Measurements from ENCODE around the gene PRRT1B. TPM values are rescaled to one million over a fixed set of nuclear protein-coding genes. Genes with fewer than 3 reads are reported as not detected.

Gene PRRT1B
- total RNA-seq, 1 donor from 2014 or later = not detected

GRCh38 chr9:131578021-131578420 lies 32.7 kb downstream of the PRRT1B start:
- TF ChIP-seq, protein P1, sequence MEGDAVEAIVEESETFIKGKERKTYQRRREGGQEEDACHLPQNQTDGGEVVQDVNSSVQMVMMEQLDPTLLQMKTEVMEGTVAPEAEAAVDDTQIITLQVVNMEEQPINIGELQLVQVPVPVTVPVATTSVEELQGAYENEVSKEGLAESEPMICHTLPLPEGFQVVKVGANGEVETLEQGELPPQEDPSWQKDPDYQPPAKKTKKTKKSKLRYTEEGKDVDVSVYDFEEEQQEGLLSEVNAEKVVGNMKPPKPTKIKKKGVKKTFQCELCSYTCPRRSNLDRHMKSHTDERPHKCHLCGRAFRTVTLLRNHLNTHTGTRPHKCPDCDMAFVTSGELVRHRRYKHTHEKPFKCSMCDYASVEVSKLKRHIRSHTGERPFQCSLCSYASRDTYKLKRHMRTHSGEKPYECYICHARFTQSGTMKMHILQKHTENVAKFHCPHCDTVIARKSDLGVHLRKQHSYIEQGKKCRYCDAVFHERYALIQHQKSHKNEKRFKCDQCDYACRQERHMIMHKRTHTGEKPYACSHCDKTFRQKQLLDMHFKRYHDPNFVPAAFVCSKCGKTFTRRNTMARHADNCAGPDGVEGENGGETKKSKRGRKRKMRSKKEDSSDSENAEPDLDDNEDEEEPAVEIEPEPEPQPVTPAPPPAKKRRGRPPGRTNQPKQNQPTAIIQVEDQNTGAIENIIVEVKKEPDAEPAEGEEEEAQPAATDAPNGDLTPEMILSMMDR (IDR thresholded peaks at IDR 0.05) = no peak
- peaks cover 49 to 89% of the 10 kb centered on the region in 2 donors for H3K36me3 ChIP-seq

DNA sequence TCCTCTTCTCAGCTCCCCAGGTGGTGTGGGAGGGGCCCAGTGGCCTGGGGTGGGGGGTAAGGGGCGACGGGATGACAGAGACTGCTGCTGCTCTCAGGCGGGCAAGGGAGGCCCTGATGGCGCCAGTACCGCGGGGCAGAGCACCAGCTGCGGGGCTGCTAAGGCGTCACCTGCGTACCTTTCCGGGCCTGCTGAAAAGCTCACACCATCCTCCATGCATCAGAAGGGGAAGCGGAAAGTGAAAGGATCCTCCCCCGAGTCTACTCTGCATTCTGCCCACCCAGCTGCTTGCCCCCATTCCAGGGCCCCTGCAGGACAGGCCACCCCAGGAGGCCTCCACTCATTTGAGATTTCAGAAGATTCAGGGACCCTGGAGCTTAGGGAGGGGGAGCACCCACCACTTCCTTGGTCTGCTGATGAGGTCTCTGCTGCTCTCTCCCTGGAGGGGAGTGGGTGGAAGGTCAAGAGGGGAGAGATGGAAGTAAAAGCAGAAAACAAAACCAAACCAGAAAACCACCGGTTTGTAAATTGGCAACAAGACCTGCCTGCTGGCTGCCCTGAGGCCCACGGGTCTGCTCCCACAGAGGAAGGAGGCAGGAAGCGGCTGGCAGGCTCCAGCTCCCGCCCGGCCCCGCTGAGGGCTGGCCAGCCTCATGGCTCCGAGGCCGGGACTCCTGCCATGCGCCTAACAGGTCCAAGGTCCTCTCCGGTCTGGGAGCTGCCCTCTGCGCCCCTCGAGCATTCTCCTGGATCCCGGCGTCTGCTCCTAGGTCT lies 33.6 kb downstream of the PRRT1B start:
- no peak for DNase-seq (ENCODE audit: low spot score in 2 of 2)

More at GRCh38 chr9:131578021-131578420, 32.7 kb downstream of the PRRT1B start:
- no peaks in the 10 kb centered on the region for H3K27me3 ChIP-seq
- no peak for DNase-seq (ENCODE audit: low spot score in 2 of 2)
- H3K4me3 ChIP-seq = no peak overlapping the region
- no peaks in the 10 kb centered on the region for H3K9me3 ChIP-seq
- intact Hi-C loops (cut with DNase I) = no loop called here
- H3K4me1 ChIP-seq = no peaks in the 10 kb centered on the region
- no peak overlapping the region for H3K27ac ChIP-seq

DNA sequence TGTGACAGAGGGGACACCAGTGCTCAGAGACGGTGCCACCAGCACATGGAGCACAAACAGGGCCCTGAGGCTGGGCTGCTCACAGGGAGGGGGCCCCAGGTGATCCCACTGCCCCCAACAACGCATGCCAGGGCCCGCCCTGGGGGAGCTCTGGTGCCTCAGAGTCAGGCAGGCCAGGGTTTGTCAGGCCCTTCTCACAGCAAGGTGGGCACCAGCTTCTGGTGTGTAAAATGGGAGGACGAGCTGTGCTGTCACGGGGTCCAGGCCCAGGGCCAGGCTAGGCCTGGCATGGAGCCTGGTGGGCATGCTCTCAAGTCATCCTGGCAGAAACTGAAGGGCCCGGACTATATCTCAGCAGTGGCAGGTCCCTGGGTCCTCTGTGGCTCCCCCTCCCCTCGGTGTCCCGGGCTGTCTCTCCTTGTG lies 34.5 kb downstream of the PRRT1B start:
- TF ChIP-seq, protein P1 (IDR thresholded peaks at IDR 0.05) = no peak
- H3K4me1 ChIP-seq = no peaks in the 10 kb centered on the region
- no peaks in the 10 kb centered on the region for H3K27me3 ChIP-seq
- H3K36me3 ChIP-seq = peaks cover 62 to 99% of the 10 kb centered on the region in 2 donors
- no peaks in the 10 kb centered on the region for H3K9me3 ChIP-seq
- DNase-seq (ENCODE audit: low spot score in 2 of 2) = no peak
- intact Hi-C loops (cut with DNase I) = no loop called here
- no peak overlapping the region for H3K4me3 ChIP-seq
- H3K27ac ChIP-seq = peak overlapping the region in 1 of 2 donors; percentile 7

More for the DNA sequence above, 33.6 kb downstream of the PRRT1B start:
- peak overlapping the region in 1 of 2 donors; percentile 12 for H3K27ac ChIP-seq
- no peak overlapping the region for H3K4me3 ChIP-seq
- TF ChIP-seq, protein P1 (IDR thresholded peaks at IDR 0.05) = no peak
- no peaks in the 10 kb centered on the region for H3K9me3 ChIP-seq
- intact Hi-C loops (cut with DNase I) = no loop called here
- no peaks in the 10 kb centered on the region for H3K4me1 ChIP-seq
- no peaks in the 10 kb centered on the region for H3K27me3 ChIP-seq
- H3K36me3 ChIP-seq = peaks cover 56 to 95% of the 10 kb centered on the region in 2 donors

GRCh38 chr9:131580358-131580757 lies 35.0 kb downstream of the PRRT1B start:
- DNase-seq (ENCODE audit: low spot score in 2 of 2) = no peak
- H3K4me3 ChIP-seq = no peak overlapping the region
- TF ChIP-seq, protein P1 (IDR thresholded peaks at IDR 0.05) = no peak
- no peak overlapping the region for H3K27ac ChIP-seq
- H3K4me1 ChIP-seq = no peaks in the 10 kb centered on the region
- H3K36me3 ChIP-seq = peaks cover 65 to 99% of the 10 kb centered on the region in 2 donors
- intact Hi-C loops (cut with DNase I) = no loop called here
- no peaks in the 10 kb centered on the region for H3K9me3 ChIP-seq
- no peaks in the 10 kb centered on the region for H3K27me3 ChIP-seq

DNA sequence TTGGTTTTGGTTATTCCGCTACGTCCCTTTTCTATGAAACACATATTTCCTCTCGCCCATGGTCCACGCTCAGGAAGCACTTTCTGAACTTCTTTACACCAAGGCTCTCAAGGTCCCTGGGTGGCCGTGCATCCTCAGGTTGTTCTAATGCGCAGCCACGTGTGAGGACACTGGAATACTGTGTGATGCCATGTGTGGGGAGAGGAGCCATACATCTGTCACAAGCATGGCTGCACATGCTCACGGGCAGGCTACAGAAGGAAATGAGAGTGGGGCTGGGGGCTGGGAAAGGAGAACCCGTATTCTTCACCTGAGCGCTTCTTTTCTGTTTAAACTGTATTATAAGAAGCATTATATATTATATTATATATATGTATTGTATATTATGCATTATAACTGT lies 36.7 kb downstream of the PRRT1B start:
- H3K4me1 ChIP-seq = no peaks in the 10 kb centered on the region
- TF ChIP-seq, protein P1 (IDR thresholded peaks at IDR 0.05) = no peak
- no peak overlapping the region for H3K4me3 ChIP-seq
- H3K27ac ChIP-seq = no peak overlapping the region
- intact Hi-C loops (cut with DNase I) = no loop called here
- no peak for DNase-seq (ENCODE audit: low spot score in 2 of 2)
- H3K9me3 ChIP-seq = no peaks in the 10 kb centered on the region
- H3K36me3 ChIP-seq = peaks cover 69 to 89% of the 10 kb centered on the region in 2 donors
- no peaks in the 10 kb centered on the region for H3K27me3 ChIP-seq
